ENCODE measurements around the gene DCLK2.

GRCh38 chr4:150136481-150136880, 58.2 kb downstream of the DCLK2 start:
- TF ChIP-seq CTCF (IDR thresholded peaks at IDR 0.05; ENCODE audit: low read length) = no peak
- TF ChIP-seq EZH2 (IDR thresholded peaks at IDR 0.05; ENCODE audit: borderline replicate concordance, low read length) = no peak

Measured in OCI-LY1 (cell line).